ENCODE results near the gene ASB3. TPM values are rescaled to one million over a fixed set of nuclear protein-coding genes. Genes with fewer than 3 reads are reported as not detected.

ASB3 gene
- total RNA-seq, 2 donors from 2014 or later = 37.9 to 40.3 TPM

DNA sequence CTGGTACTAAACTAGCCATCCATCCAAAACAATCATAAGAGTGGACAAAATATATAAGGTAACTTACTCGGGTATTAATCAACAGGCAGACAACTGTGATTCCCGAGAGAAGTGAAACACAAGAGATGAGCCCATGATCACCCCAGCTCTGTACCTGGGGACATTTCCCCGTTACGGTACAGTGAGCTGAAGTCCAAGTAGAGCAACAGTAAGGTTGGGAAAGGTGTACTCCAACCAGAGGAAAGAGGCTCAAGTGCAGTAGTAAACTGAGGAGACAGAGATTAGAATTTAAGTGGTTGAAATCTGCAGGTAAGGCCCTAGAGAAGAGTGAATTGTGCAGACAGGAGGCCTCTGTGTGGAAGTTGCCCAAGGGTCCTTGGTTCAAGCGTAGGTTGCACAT lies 49.7 kb downstream of the ASB3 start:
- Histone ChIP-seq H3K9me3 (ENCODE audit: control insufficient read depth, low read length) (peaks cover 24% of the 10 kb centered on the region), H3K36me3 (ENCODE audit: control insufficient read depth, insufficient read depth, low read length) (peaks cover 35% of the 10 kb centered on the region), H3K4me3 (ENCODE audit: low read length) (no peak overlapping the region), H3K27ac (ENCODE audit: low read depth, low read length) (no peak overlapping the region), H3K9ac (ENCODE audit: extremely low read depth, low read length, poor library complexity, severe bottlenecking) (no peak overlapping the region), H3K27me3 (ENCODE audit: control insufficient read depth, insufficient read depth, low read length, poor library complexity, severe bottlenecking) (no peaks in the 10 kb centered on the region), H3K4me1 (ENCODE audit: control insufficient read depth, insufficient read depth, low read length) (no peaks in the 10 kb centered on the region)
- no peak overlapping the region for H3K4me3 Mint-ChIP-seq
- H3K36me3 Mint-ChIP-seq (ENCODE audit: low read depth) = peaks cover 43% of the 10 kb centered on the region
- DNase-seq = no peak
- no peaks in the 10 kb centered on the region for H3K27me3 Mint-ChIP-seq (ENCODE audit: insufficient read depth)
- 92 to 93% methylated on average over 5 of the region's 5 CpGs for WGBS, 2 experiments (ENCODE audit: insufficient coverage in 1 of 2, insufficient read length in 1 of 2)
- TF ChIP-seq, protein P1, sequence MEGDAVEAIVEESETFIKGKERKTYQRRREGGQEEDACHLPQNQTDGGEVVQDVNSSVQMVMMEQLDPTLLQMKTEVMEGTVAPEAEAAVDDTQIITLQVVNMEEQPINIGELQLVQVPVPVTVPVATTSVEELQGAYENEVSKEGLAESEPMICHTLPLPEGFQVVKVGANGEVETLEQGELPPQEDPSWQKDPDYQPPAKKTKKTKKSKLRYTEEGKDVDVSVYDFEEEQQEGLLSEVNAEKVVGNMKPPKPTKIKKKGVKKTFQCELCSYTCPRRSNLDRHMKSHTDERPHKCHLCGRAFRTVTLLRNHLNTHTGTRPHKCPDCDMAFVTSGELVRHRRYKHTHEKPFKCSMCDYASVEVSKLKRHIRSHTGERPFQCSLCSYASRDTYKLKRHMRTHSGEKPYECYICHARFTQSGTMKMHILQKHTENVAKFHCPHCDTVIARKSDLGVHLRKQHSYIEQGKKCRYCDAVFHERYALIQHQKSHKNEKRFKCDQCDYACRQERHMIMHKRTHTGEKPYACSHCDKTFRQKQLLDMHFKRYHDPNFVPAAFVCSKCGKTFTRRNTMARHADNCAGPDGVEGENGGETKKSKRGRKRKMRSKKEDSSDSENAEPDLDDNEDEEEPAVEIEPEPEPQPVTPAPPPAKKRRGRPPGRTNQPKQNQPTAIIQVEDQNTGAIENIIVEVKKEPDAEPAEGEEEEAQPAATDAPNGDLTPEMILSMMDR (conservative IDR thresholded peaks at IDR 0.05) = no peak
- peaks cover 17% of the 10 kb centered on the region for H3K9me3 Mint-ChIP-seq
- H3K4me1 Mint-ChIP-seq = peaks cover under 1% of the 10 kb centered on the region
- no peak overlapping the region for H3K27ac Mint-ChIP-seq

DNA sequence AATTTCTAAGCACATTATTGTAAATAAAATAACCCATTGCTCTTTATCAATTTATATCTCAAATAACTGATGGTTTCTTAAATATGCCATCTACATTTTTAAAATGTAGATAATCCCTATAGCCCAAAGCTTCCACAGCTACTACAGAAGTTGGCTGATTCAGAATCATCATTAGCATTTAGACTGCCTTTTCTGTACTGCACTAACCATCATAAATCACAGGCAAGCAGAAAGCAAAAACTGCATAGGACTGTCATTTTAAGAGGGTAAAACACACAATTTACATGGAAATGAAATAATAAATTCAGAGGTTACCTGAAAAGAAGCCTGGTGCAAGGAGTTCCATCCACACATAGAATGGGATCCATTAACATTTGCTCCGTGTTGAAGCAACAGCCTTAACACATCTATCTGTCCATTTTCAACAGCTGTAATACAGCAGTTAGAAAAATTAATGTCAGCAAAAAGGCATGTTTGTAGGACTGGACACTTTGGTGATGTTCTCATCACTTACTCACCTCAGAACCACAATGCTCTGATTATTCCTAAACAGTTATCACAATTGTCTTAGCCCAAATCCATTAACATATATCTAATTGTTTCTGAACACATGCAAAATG lies 57.5 kb downstream of the ASB3 start:
- Mint-ChIP-seq H3K4me1 (peaks cover 7% of the 10 kb centered on the region), H3K36me3 (ENCODE audit: low read depth) (peaks cover 75% of the 10 kb centered on the region), H3K27ac (no peak overlapping the region), H3K4me3 (no peak overlapping the region), H3K9me3 (peaks cover 20% of the 10 kb centered on the region), H3K27me3 (ENCODE audit: insufficient read depth) (no peaks in the 10 kb centered on the region)
- 94% methylated on average over 1 of the region's 1 CpG; no CpG with 5 or more reads in 1 of the 2 experiments for WGBS, 2 experiments (ENCODE audit: insufficient coverage in 1 of 2, insufficient read length in 1 of 2)
- Histone ChIP-seq H3K36me3 (ENCODE audit: control insufficient read depth, insufficient read depth, low read length) (peaks cover 31% of the 10 kb centered on the region), H3K27ac (ENCODE audit: low read depth, low read length) (no peak overlapping the region), H3K4me1 (ENCODE audit: control insufficient read depth, insufficient read depth, low read length) (no peaks in the 10 kb centered on the region), H3K9me3 (ENCODE audit: control insufficient read depth, low read length) (peaks cover 31% of the 10 kb centered on the region), H3K9ac (ENCODE audit: extremely low read depth, low read length, poor library complexity, severe bottlenecking) (no peak overlapping the region), H3K27me3 (ENCODE audit: control insufficient read depth, insufficient read depth, low read length, poor library complexity, severe bottlenecking) (no peaks in the 10 kb centered on the region), H3K4me3 (ENCODE audit: low read length) (no peak overlapping the region)
- TF ChIP-seq, protein P1 (conservative IDR thresholded peaks at IDR 0.05) = no peak
- no peak for DNase-seq

DNA sequence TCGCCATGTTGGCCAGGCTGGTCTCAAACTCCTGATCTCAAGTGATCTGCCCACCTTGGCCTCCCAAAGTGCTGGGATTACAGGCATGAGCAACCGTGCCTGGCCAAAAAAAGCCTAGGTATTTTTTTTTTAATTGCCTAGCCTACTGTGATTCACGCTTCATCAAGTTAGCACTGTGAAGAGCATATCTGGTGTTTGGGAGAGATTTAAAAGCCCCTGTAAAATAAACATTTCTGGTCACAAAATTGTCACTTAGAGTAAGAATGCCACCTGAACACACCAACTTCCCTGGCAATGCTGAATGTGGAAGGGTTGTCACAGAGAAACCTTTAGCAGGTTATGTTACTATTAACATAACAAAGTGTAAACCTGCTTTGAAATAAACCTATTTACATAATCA lies 58.8 kb downstream of the ASB3 start:
- Mint-ChIP-seq H3K4me3 (no peak overlapping the region), H3K9me3 (peaks cover 11% of the 10 kb centered on the region), H3K36me3 (ENCODE audit: low read depth) (peaks cover 62% of the 10 kb centered on the region), H3K4me1 (peaks cover 7% of the 10 kb centered on the region), H3K27ac (peak overlapping the region; percentile 30), H3K27me3 (ENCODE audit: insufficient read depth) (no peaks in the 10 kb centered on the region)
- H3K9ac ChIP-seq (ENCODE audit: extremely low read depth, low read length, poor library complexity, severe bottlenecking) = no peak overlapping the region
- H3K9me3 ChIP-seq (ENCODE audit: control insufficient read depth, low read length) = peaks cover 18% of the 10 kb centered on the region
- no peak overlapping the region for H3K4me3 ChIP-seq (ENCODE audit: low read length)
- H3K36me3 ChIP-seq (ENCODE audit: control insufficient read depth, insufficient read depth, low read length) = peaks cover 18% of the 10 kb centered on the region
- H3K4me1 ChIP-seq (ENCODE audit: control insufficient read depth, insufficient read depth, low read length) = no peaks in the 10 kb centered on the region
- H3K27me3 ChIP-seq (ENCODE audit: control insufficient read depth, insufficient read depth, low read length, poor library complexity, severe bottlenecking) = no peaks in the 10 kb centered on the region
- 88 to 91% methylated on average over 1 to 3 of the region's 3 CpGs for WGBS, 2 experiments (ENCODE audit: insufficient coverage in 1 of 2, insufficient read length in 1 of 2)
- no peak overlapping the region for H3K27ac ChIP-seq (ENCODE audit: low read depth, low read length)
- DNase-seq = no peak
- TF ChIP-seq, protein P1 (conservative IDR thresholded peaks at IDR 0.05) = no peak
